ENCODE results near the gene PAXX.

Gene PAXX

DNA sequence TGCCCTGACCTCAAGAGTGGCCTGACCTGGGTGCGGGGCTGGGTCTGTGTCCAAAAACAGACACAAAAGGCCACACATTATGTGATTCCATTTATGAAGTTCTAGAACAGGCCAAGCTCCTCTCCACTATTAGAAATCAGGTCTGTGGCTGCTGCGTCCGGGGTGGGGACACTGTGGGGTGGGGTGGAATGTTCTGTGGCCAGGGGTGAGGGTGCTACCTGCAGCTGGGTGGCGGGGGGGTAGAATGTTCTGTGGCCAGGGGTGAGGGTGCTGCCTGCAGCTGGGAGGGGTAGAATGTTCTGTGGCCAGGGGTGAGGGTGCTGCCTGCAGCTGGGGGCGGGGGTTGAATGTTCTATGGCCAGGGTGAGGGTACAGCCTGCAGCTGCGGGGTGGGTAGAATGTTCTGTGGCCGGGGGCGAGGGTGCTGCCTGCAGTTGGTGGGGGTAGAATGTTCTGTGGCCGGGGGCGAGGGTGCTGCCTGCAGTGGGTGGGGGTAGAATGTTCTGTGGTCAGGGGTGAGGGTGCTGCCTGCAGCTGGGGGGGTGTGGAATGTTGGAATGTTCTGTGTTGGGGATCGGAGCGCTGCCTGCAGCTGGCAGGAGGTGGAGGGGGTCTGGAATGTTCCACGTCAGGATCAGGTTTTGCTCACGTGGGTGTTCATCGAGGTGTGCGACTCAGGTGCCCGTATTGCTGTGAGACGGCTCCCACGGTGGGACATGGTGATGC lies 31.8 kb upstream of the PAXX start:
- ATAC-seq (no peak), DNase-seq (no peak)
- Mint-ChIP-seq H3K4me1 (peaks cover 58% of the 10 kb centered on the region), H3K4me3 (no peak overlapping the region), H3K9me3 (peaks cover 9 to 13% of the 10 kb centered on the region in 2 donors), H3K27ac (peak overlapping the region; percentile 20 to 59), H3K27me3 (no peaks in the 10 kb centered on the region)

DNA sequence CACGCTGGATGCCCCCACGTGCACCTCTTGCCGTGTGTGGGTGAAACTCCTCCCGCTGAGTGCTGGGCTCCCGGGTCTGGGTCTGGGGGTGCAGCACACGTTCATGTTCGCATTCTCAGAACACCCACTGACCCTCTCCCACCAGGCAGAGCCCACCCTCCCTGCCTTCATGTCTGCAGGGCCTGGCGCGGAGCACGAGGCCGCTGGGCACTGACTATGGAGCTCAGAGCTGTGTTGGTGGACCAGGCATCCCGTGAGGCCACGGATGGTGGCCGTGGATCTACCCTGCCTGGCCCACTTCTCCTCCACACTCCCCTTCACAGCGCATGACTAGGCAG lies 31.3 kb upstream of the PAXX start:
- H3K4me1 Mint-ChIP-seq: peaks cover 63% of the 10 kb centered on the region
- H3K9me3 Mint-ChIP-seq: peaks cover 9 to 12% of the 10 kb centered on the region in 2 donors
- no peak overlapping the region for H3K4me3 Mint-ChIP-seq
- no peaks in the 10 kb centered on the region for H3K27me3 Mint-ChIP-seq
- DNase-seq (no peak), ATAC-seq (no peak)
- H3K27ac Mint-ChIP-seq: no peak overlapping the region

DNA sequence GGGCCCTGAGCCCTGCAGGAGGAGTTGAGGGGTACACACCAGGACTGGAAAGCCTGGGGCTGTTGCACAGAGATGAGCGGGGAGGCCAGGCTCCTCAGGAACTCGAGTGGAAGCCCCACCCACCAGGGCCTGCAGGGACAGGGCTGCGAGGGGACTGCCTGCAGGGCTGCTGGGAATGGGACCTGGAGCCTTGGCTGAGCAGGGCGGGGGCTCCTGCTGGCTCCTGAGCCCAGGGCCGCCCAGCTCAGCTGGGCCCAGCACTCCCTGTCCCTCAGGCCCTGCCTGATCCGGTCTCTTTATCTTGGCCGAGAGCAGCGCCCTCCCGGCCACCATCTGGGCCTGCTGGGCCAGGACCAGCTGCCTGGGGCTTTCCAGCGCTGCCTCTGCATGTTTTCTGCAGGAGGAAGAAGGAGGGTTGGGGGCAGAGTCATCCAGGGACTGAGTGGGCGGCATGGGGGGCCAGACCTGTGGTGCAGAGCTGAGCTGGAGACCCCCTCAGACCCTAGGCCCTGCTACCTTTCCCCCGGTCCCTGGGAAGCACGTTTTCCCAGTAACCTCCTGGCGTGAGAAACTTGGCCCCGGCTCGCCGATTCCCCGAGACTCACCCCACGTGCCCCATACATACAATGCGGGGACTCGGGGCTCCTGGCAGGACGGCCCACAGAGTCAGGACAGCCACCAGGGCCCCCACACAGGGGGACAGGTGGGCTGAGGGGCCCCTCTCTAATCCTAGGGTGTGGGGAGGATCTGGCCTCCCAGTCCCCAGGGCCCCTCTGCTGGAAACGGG lies 30.8 kb upstream of the PAXX start:
- no peak for ATAC-seq
- Mint-ChIP-seq H3K9me3 (peaks cover 5 to 6% of the 10 kb centered on the region in 2 donors), H3K4me1 (peaks cover 69% of the 10 kb centered on the region), H3K27me3 (no peaks in the 10 kb centered on the region), H3K27ac (no peak overlapping the region), H3K4me3 (no peak overlapping the region)
- no peak for DNase-seq

DNA sequence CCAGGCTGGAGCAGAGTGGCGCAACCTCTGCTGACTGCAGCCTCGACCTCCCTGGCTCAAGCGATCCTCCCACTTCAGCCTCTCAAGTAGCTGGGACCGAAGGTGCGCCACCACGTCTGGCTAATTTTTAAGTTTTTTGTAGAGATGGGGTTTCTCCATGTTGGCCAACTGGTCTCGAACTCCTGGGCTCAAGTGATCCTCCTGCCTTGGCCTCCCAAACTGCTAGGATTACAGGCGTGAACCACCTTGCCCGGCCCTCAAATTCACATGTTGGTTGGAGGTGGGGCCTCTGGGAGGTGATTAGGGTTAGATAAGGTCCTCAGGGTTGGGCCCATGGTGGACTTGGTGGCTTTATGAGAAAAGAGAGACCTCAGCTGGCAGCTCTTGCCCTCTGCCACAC lies 30.1 kb upstream of the PAXX start:
- DNase-seq (no peak), ATAC-seq (no peak)
- Mint-ChIP-seq H3K27ac (no peak overlapping the region), H3K4me1 (peaks cover 70% of the 10 kb centered on the region), H3K4me3 (no peak overlapping the region), H3K9me3 (no peaks in the 10 kb centered on the region), H3K27me3 (no peaks in the 10 kb centered on the region)

DNA sequence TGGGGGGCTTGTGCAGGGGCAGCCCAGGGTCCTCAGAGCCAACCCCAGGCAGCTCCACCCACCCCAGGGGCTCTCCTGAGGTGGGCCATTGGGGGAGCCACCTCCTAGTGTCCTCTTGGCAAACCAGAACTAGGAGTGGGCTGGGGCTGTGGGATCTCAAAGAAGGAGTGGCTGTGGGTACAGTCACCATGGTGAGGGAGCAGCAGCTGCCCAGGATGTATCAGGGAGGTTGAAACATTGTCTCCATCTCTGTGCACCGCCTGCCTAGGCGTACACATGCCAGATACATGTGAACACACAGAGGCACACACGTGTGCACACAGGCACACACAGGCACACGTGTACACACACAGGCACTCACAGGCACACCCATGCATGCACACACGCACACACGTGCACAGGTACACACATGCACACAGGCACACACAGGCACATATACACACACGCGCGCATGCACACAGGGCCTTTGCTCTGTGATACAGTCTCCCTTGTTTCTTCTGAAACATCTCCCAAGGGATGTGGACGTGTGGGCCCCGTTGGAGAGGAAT lies 29.4 kb upstream of the PAXX start:
- Mint-ChIP-seq H3K4me1 (peaks cover 70% of the 10 kb centered on the region), H3K27me3 (no peaks in the 10 kb centered on the region), H3K9me3 (no peaks in the 10 kb centered on the region), H3K27ac (no peak overlapping the region), H3K4me3 (no peak overlapping the region)
- DNase-seq: no peak
- ATAC-seq: no peak

DNA sequence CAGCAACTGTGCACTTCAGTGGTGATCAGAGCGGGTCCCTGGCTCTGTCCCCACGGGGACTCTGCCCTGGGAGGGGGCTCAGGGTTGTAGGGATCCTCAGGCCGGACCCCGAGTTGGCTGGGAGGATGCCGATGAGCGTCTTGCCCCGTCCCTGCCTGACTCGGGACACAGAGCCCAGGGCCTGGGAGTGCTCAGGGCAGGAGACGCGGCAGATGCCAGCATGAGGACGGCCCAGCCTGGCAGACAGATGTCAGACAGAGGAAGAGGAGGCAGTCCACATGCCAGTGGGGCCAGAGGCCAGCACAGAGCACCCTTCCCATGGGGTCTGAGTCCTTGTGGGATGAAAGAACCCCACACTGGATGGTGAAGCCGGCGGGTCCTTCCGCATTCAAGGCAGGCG lies 28.9 kb upstream of the PAXX start:
- no peaks in the 10 kb centered on the region for H3K9me3 Mint-ChIP-seq
- H3K27me3 Mint-ChIP-seq: no peaks in the 10 kb centered on the region
- DNase-seq (no peak), ATAC-seq (no peak)
- H3K4me1 Mint-ChIP-seq: peaks cover 68% of the 10 kb centered on the region
- peak overlapping the region in 1 of 2 donors; percentile 19 for H3K27ac Mint-ChIP-seq
- no peak overlapping the region for H3K4me3 Mint-ChIP-seq

DNA sequence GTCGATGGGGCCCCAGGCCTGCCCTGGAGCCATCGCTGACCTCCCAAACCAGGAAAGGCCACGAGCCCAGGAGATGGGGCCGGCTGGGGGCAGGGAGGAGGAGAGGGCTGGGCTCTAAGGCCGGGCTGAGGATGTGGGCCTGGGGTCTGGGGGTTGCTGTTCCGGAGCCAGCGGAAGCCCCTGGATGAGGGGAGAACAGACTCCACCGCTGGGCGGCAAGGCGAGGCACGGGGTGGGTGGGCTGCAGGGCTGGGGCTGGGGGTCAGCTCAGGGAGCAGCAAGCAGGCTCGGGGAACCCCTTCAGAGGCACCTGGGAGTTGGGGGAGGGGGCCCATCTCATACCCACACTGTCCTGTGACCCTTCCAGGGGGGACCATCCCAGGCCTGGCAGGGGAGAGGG lies 28.5 kb upstream of the PAXX start:
- no peaks in the 10 kb centered on the region for H3K27me3 Mint-ChIP-seq
- no peak overlapping the region for H3K4me3 Mint-ChIP-seq
- peaks cover 64% of the 10 kb centered on the region for H3K4me1 Mint-ChIP-seq
- no peak overlapping the region for H3K27ac Mint-ChIP-seq
- H3K9me3 Mint-ChIP-seq: no peaks in the 10 kb centered on the region
- peak; percentile 15 for ATAC-seq
- DNase-seq: no peak

DNA sequence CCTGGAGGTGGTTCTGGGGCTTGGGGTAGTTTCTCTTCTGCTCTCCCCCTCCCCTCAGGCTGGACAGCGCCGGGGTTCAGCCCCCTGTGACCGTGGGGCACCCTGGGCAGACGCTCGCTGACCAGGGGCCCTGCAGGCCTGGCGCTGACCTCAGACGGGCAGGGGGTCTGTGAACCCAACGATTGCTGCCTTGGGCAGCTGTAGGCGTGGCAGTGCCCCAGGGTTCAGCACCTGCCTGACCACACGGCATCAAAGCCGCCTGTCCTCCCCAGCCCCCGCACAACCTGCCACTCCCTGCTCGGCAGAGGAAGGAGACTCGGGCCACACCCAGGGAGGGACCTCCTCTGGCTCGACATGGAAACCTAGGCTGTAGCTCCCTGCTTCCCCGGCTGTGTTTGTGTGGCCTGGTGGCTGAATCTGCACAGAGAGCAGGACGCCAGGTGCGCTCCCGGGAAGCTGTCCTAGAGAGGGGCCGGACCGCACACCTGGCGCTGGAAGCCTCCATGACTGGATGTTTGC lies 28.0 kb upstream of the PAXX start:
- Mint-ChIP-seq H3K4me3 (no peak overlapping the region), H3K27me3 (no peaks in the 10 kb centered on the region), H3K4me1 (peaks cover 59% of the 10 kb centered on the region), H3K9me3 (no peaks in the 10 kb centered on the region), H3K27ac (no peak overlapping the region)
- no peak for ATAC-seq
- no peak for DNase-seq

DNA sequence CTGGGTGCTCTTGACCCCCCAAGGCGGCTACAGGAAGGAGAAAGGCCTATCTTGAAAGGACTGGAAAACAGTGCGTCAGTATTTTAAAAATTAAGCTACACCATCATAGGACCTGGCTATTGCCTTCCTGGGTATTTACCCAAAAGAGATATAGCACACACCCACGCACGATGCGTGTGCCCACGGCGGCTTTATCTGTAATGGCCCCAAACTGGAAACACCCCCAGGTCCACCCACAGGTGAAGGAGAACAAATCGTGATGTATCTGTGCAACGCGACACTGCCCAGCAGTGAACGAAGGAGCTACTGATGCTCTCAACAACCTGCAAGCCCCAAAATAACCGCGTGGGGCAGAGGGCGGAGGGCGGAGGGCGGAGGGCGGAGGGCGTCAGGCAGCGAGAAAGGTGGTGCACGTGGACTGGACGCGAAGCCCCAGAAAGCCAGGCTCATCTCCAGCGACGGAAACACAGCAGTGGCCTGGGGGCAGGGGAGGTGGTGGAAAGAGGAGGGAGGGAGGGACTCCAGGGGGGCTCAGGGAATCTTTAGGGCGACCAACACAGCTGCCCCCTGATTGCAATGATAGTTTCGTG lies 27.3 kb upstream of the PAXX start:
- Mint-ChIP-seq H3K27ac (no peak overlapping the region), H3K4me1 (peaks cover 54% of the 10 kb centered on the region), H3K27me3 (no peaks in the 10 kb centered on the region), H3K9me3 (no peaks in the 10 kb centered on the region), H3K4me3 (no peak overlapping the region)
- DNase-seq: no peak
- ATAC-seq: no peak

DNA sequence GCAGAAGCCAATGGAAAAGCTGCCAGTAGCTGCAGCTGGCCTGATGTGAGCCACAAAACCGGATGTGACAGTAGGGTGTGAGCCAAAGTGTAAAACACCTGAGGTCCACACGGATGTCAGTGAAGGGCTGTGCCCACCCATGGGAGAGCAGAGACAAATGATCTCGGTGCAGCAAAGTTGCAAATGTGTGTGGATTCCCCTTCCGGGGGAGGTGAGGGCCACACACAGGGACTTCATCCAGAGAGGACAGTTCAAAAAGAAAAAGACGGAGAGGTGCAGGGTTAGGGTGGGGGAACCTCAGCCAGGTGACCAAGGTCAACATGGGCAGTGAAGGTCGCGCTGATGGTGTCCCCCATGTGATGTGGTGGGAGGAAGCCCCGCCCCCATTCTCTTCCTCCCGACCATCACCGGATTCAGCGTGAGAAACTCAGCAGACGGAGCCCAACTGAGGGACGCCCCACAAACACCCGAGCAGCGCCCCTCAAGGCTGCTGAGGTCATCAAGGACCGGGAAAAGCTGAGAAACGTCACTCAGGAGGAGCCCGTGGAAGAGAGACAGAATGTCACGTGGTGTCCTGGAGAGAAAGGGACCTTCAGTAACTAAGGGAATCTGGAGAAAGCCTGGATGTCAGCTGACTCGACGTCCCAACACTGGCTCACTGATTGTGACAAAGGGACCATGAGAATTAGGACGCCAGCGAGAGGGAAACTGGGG lies 26.3 kb upstream of the PAXX start:
- H3K9me3 Mint-ChIP-seq: no peaks in the 10 kb centered on the region
- H3K27ac Mint-ChIP-seq: peak overlapping the region in 1 of 2 donors; percentile 86
- peaks cover 51% of the 10 kb centered on the region for H3K4me1 Mint-ChIP-seq
- DNase-seq (no peak), ATAC-seq (peak; percentile 73)
- no peaks in the 10 kb centered on the region for H3K27me3 Mint-ChIP-seq
- peak overlapping the region; percentile 72 to 78 for H3K4me3 Mint-ChIP-seq

DNA sequence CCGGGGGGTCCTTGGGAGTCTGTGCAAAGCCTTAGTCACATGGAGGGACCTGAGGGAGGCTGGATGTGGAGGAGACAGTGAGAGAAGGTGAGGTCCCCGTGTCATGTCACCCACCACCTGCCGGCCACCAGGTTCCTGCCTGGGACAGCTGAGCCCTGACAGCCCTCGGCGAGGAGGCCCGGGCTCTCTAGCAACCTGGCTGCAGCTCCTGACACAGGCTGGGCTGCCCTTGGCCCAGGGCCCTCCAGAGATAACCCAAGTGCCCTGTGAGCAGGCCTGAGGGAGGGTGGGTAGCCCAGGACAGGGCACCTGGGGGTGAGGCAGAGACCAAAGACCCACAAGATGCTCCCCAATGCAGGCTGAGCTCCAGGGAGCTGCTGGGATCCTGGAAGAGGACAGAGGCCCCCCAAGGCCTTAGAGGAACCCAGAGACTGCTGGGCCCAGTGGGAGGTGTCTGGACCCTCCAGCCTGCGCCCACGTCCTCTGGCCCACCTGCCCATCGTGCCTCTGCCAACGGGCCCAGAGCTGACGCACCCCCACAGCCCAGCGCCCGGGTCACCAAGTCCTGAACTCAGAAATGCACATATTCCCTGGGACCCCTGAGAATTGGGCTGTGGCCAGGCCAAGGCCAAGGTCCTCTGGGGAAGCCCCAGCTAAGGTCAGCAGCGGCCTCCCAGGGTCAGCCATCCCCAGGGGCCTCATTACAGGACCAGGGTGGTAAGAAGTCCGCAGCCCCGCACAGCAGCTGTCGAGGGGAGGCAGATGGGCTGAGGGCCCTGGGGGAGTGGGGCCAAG lies 23.7 kb upstream of the PAXX start:
- H3K4me3 Mint-ChIP-seq: no peak overlapping the region
- no peaks in the 10 kb centered on the region for H3K9me3 Mint-ChIP-seq
- DNase-seq (no peak), ATAC-seq (no peak)
- peaks cover 32% of the 10 kb centered on the region for H3K4me1 Mint-ChIP-seq
- H3K27ac Mint-ChIP-seq: no peak overlapping the region
- H3K27me3 Mint-ChIP-seq: no peaks in the 10 kb centered on the region

DNA sequence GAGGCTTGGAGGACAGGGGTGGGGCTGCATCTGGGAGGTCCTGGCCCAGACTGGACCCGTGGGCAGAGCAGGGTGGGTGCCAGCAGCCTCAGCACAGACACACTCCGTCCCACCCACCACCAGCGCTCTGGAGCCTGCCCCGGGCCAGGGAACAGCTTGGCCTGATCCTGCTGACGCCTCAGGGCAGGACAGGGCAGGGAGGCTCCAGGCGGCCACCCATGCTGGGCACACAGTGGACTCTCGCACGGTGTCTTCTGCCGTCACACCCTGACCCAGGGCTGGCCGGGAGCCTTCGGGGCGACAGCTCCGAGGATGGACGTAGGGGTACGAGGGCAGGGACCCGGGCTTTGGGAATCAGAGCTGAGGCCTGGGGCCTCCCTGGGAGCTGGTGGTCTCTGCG lies 23.1 kb upstream of the PAXX start:
- ATAC-seq (no peak), DNase-seq (no peak)
- peaks cover 35% of the 10 kb centered on the region for H3K4me1 Mint-ChIP-seq
- no peak overlapping the region for H3K4me3 Mint-ChIP-seq
- no peak overlapping the region for H3K27ac Mint-ChIP-seq
- H3K27me3 Mint-ChIP-seq: no peaks in the 10 kb centered on the region
- no peaks in the 10 kb centered on the region for H3K9me3 Mint-ChIP-seq

DNA sequence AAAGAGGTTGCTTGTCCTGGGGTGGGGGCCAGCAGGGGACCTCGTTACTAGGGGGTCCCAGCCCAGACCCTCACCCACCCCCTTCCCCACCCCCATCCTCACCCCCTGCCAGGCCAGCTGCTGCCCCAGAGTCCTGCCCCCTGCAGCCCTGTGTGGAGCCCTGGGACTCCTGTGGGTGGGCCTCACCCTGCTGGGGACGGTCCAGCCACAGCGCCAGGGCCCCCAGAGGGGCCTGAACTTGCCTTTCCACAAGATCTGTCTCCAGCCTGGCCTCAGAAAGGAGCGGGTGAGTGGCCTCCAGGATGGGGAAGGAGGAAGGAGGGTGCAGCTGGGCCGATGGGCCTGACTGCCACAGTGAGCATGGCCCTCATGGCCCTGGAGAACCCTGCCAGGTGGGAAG lies 22.4 kb upstream of the PAXX start:
- Mint-ChIP-seq H3K4me1 (peaks cover 32% of the 10 kb centered on the region), H3K9me3 (no peaks in the 10 kb centered on the region), H3K27me3 (no peaks in the 10 kb centered on the region), H3K27ac (no peak overlapping the region), H3K4me3 (no peak overlapping the region)
- ATAC-seq (no peak), DNase-seq (no peak)

DNA sequence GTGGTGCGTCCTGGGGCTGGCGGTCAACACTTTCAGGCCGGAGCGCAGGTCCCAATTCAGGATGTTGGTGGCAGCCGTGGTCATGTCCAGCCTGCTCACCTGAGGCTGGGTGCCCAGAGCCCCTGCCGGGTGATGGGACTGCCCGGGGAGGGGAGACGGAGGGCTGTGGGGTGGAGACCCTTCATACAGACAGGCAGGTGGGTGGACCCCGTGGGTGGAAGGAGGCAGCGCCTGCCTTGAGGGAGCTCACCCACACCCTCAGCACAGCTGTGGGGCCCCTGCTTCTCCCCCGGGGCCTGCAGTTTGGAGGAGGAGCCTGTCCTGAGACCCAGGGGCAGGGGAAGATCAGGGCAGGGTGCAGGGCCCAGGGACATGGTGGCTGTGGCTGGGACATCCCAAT lies 21.9 kb upstream of the PAXX start:
- H3K9me3 Mint-ChIP-seq: no peaks in the 10 kb centered on the region
- peaks cover 34% of the 10 kb centered on the region for H3K4me1 Mint-ChIP-seq
- no peak overlapping the region for H3K4me3 Mint-ChIP-seq
- no peak for ATAC-seq
- DNase-seq: no peak
- peak overlapping the region in 1 of 2 donors; percentile 8 for H3K27ac Mint-ChIP-seq
- no peaks in the 10 kb centered on the region for H3K27me3 Mint-ChIP-seq

DNA sequence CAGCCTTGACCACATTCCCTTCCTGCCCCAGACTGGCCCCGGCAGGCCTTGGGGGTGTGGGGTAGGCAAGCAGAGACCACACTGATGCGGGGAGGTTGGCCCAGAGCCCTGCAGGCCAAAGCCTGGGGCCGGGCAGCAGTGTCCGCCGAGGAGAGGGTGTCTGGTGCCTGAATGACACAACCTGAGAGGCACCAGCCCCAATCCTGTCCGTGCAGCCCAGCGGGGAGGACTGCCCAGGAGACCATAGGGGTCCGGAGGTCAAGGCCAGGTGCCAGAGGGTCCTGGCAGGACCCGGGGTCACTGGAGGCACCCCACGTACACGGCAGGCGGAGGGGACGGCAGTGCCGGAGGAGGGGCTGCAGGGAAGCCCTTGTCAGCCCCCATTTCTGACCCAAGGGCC lies 20.5 kb upstream of the PAXX start:
- Mint-ChIP-seq H3K27ac (no peak overlapping the region), H3K9me3 (no peaks in the 10 kb centered on the region), H3K4me3 (no peak overlapping the region), H3K4me1 (peaks cover 35% of the 10 kb centered on the region), H3K27me3 (no peaks in the 10 kb centered on the region)
- DNase-seq (no peak), ATAC-seq (no peak)

All from stimulated activated naive CD8-positive, alpha-beta T cell treated with anti-CD3 and anti-CD28 coated beads, Interleukin-15, amount 100 ng/mL, for 72 hours (primary cell).